C1 segment of cervical spinal cord (tissue), 14 donors: ENCODE measurements around the gene STUB1.
"Not testable (repeated sequence)": the region's sequence is repeated elsewhere in the genome, so short reads cannot be mapped to it uniquely, and the experiment has no call there.

Experiments used
- DNase-seq, 14 donors: peaks; one replicate each; lab custom pipeline; 2025; lab: John Stamatoyannopoulos, UW

STUB1 gene

GRCh38 chr16:711548-712320 lies 31.5 kb downstream of the STUB1 start:
- peak in 10 of 14 donors; percentile 33 to 84 (median 54) for DNase-seq

- DNase-seq = not testable (repeated sequence)
These were observed 32.6 kb downstream of the STUB1 start for GRCh38 chr16:712740-713250.

- DNase-seq = no peak
These were observed 33.9 kb downstream of the STUB1 start for GRCh38 chr16:714079-714478.

GRCh38 chr16:714558-715476 lies 34.6 kb downstream of the STUB1 start, which contains the start of gene METRN:
METRN (plus strand) TSS chr16:715118; CDS start chr16:715290, 172 bp downstream.
- peak in 13 of 14 donors; percentile 51 to 93 (median 78) for DNase-seq

DNA sequence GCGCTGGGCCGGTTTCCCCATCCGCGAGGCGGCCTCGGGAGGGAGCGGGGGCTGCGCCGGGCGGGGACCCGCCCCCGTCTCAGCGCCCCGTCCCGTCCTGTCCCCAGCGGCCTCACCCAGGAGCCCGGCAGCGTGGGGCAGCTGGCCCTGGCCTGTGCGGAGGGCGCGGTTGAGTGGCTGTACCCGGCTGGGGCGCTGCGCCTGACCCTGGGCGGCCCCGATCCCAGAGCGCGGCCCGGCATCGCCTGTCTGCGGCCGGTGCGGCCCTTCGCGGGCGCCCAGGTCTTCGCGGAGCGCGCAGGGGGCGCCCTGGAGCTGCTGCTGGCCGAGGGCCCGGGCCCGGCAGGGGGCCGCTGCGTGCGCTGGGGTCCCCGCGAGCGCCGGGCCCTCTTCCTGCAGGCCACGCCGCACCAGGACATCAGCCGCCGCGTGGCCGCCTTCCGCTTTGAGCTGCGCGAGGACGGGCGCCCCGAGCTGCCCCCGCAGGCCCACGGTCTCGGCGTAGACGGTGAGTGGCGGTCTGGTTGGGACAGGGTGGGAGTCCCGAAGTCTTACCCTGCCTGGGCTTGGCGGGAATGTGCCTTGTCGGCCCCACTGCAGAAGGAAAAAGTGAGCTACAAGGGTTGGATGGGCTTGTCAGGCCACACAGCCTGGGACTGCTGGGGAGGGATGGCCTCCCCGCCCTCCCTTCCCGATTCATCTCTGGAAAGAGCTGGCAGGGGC lies 35.4 kb downstream of the STUB1 start:
- peak in 3 of 14 donors; percentile 58 to 71 (median 66) for DNase-seq

DNA sequence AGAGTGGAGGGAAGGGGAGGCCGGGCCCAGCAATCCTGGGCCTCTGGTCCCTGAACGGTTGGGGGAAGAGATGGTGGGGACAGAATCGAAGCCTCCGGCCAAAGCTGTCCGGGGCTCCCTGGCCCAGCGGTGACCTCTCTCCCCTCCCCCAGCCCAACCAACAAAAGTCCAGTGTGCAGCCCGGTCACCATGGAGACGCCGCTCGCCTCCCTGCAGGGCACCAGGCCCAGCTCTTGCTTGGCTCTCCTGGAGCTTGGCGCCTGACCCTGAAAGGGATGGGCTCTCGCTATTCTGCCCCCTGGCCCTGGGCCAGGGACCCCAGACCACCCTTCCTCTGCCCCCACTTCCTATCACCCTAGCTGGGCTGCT lies 36.0 kb downstream of the STUB1 start:
- peak in 13 of 14 donors; percentile 51 to 91 (median 82) for DNase-seq

DNA sequence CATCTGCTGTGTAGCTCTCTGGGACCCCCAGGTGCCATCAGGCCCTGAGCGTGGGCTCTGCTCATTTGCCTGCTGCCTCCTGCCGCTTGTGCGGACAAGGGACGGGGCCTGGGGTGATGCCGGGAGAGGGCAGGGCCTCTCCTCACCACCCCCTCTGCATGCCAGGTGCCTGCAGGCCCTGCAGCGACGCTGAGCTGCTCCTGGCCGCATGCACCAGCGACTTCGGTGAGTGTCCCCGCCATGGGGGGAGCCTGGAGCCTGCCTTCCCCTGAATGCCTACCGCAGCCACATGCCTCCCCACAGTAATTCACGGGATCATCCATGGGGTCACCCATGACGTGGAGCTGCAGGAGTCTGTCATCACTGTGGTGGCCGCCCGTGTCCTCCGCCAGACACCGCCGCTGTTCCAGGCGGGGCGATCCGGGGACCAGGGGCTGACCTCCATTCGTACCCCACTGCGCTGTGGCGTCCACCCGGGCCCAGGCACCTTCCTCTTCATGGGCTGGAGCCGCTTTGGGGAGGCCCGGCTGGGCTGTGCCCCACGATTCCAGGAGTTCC lies 36.6 kb downstream of the STUB1 start:
- DNase-seq = peak in 2 of 14 donors; percentile 25 to 65

DNA sequence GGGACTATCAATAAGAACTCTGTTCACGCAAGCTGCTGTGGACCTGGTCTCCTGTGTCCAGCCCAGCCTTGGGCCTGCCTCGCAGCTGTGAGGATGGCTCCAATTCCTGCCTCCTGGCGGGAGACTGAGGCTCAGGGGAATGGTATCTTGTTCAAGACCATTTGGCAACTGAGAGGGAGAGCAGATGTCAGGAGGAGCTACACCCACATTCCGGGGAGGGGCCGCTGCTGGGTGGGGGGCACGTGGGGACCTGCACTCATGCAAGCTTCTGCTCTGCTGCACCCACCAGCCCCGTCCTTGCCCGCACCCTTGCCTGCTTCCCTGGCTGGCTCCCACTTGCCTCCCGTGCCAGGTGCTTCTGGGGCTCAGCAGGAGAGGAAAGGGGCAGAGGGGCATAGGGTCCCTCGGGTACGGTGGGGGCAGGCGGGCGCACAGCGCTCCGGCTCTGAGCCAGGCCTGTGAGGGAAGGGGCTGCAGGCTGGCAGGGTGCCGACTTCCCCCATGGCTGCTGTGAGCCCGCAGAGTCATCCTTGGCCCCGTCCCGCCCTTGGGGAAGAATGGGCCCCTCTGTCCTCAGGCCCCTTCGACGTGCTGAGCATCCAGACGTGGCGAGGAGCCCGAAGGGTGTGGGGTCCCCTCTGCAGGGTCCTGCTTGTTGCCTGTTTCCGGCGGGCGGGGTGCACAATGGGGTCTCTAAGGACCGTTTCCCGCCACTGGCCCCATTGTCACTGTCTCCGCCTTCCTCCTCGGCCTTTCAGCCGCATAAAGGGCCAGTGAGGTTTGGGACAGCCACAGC lies 37.4 kb downstream of the STUB1 start:
- peak in 2 of 14 donors; percentile 38 to 49 for DNase-seq

DNA sequence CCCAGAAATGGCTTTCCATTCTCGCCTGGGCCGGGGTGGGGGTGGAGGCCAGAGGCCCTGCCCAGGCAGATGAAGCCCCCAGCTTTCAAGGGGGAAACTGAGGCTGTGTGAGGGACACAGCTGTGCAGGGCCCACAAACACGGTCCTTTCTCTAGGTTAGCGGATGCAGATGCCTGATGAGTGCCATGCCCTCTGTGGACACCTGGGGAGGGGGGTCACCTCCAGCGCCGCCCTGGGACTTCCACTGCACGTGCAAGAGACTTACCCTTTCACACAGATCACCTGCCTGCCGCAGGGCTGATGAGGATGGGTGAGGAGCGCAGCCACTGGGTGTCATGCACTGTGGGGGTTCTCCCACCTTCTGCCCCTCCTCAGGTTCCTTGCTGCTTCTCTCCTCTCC lies 38.2 kb downstream of the STUB1 start:
- DNase-seq = no peak

- DNase-seq = no peak
These were observed 38.7 kb downstream of the STUB1 start for GRCh38 chr16:718922-719321.

- peak in 2 of 14 donors; percentile 50 to 60 for DNase-seq
These were observed 39.7 kb downstream of the STUB1 start for GRCh38 chr16:719815-720446.

DNA sequence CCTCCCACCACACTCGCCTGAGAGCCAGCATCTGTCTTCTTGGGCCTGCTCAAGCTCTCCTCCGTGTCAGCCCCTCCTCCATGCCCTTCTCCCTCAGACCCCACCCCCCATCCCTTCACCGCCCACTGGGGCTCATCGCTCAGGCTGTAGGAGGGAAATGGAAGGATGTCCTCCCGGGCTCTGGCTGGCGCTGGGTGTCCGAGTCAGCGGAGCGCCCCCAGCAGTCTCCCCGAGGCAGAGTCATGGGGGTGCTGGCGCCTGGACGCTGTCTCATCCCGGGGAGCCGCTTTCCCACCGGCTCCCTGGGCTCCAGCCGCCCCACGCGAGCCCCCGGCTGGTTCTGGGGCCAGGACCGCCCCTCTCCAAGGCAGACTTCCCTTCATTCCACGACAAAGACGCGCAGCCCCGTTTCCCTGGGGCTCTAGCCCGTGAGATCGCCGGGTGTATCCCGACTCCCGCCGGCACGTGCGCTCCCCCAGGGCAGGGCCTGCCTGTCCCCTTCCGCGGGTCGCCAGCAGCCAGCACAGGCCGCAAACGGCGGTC lies 40.3 kb downstream of the STUB1 start:
- peak in 11 of 14 donors; percentile 48 to 89 (median 68) for DNase-seq

- DNase-seq = peak in 13 of 14 donors; percentile 61 to 90 (median 77)
These were observed 41.0 kb downstream of the STUB1 start, which contains the start of gene ANTKMT for GRCh38 chr16:720990-721764. ANTKMT (plus strand) TSS chr16:721146; CDS start chr16:721275, 129 bp downstream.

DNA sequence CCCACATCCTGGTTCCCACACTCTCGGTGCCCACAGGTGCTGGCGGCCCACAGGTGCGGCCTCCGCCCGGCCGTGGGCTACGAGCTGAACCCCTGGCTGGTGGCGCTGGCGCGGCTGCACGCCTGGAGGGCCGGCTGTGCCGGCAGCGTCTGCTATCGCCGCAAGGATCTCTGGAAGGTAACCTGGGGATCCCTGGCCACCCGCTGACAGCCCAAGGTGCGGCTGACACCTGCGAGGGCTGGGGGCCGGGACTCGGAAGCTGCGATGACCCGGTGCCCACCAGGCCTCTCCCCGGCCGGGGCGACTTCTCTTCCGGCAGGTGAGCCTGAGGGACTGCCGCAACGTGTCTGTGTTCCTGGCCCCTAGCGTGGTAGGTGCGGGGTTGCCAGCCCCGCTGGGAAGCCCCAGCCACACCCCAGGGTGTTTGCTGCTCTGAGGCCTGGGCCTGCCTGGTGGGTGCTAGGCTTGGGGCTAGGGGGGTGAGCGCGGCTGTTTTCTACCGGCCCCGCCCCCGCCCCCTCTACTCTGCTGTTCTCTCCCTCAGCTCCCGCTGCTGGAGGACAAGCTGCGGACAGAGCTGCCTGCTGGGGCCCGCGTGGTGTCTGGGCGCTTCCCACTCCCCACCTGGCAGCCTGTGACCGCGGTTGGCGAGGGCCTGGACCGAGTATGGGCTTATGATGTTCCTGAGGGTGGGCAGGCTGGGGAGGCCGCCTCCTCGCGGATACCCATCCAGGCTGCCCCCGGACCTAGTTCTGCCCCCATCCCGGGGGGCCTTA lies 41.7 kb downstream of the STUB1 start:
- DNase-seq = no peak

DNA sequence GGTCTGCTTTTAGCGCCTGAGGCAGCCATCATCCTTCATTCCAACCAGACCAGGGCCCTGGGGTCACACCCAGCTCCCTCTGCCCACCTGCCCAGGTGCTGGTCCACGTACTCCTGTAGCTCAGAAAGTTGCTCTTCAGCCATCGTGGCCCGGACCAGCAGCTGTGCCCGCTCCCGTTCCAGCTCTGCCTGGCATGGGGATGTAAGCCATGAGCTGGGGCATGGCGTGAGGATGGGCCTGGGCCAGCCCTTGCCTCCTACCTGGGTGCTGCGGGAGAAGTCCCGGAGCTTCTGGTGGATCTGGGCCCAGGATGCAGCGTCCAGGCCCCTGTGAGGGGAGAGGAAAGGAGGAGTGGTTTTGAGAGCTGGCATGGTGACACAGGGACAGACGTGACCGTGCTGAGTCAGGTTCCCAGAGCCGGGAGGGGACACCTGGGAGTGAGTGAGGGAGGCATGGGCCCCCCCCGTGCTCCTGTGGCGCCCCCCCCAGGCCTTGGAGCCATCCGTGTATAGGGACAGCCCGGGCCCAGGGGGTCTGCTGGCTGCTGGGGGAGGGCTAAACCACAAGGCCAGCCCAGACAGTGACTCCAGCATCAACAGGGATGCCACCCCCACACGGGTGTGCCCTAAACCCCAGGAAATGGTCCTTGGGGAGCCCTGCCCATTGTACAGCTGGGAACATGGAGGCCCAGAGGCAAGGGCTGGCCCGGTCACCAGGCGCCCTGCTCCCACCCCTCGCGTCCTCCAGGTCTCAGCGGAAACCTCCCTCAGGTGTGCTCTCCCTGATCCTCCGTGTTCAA lies 42.8 kb downstream of the STUB1 start:
- no peak for DNase-seq

DNA sequence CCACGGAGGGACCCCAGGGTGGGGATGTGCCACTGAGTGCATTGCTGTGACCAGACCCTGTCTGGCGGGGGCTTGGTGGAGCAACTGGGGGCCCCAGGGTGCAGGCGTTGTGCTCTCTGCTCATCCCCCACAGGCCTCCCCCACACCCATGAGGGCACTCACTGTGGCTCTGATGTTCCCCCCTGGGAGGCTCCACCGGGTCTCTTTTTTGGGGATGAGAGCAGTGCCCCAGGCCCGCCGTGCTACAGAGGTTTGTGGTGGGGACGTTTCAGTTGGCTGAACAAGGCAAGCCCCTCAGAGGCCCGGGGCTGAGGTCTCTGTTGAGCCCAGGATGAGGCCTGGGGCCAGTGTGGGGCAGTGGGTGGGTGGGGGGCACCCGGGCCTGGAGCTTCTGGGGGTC lies 43.5 kb downstream of the STUB1 start:
- DNase-seq = no peak
